Measurements from ENCODE around the gene WDR44.
"Not testable (repeated sequence)": the region's sequence is repeated elsewhere in the genome, so short reads cannot be mapped to it uniquely, and the experiment has no call there.

Gene WDR44

DNA sequence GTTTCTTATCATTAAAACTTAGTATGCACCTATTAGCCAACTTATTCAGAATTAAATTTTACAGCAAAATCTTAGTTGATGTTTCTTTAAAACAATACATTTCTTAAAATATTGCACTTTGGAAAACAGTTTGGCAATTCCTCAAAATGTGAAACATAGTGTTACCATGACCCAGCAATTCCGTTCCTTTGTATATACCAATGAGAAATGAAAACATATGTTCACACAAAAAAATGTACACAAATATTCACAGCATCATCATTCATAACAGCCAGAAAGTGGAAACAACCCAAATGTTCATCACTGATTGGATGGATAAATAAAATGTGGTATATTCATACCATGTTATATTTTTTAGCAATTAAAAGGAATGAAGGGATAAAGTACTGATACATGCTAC, 50.2 kb downstream of the WDR44 start:
- H3K27me3 Mint-ChIP-seq: no peaks in the 10 kb centered on the region
- ATAC-seq (no peak), DNase-seq (no peak)
- no peak overlapping the region for H3K27ac Mint-ChIP-seq
- H3K4me3 Mint-ChIP-seq: no peak overlapping the region
- H3K9me3 Mint-ChIP-seq: no peaks in the 10 kb centered on the region
- H3K4me1 Mint-ChIP-seq: no peaks in the 10 kb centered on the region
- peaks cover 13% of the 10 kb centered on the region for H3K36me3 Mint-ChIP-seq (ENCODE audit: low read depth)

DNA sequence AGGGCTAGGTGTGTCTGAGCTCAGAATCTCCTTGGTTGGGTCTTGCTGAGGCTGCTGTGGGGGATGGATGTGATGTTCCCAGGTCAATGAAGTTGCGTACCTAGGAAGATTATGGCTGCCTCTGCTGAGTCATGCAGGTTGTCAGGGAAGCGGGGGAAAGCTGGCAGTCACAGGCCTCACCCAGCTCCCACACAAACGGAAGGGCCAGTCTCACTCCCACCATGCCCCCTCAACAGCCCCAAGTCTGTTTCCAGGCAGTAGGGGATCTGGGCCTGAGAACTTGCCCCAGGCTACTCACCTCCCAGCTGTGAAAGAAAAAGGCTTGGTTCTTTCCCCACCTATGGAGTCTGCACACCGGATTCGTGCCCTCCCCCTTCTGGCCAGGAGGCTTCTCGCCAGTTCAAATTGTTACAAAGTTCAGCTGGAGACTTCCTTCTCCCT, 72.9 kb downstream of the WDR44 start:
- H3K27me3 Mint-ChIP-seq: no peaks in the 10 kb centered on the region
- H3K9me3 Mint-ChIP-seq: no peaks in the 10 kb centered on the region
- no peak for DNase-seq
- H3K36me3 Mint-ChIP-seq (ENCODE audit: low read depth): peaks cover 11% of the 10 kb centered on the region
- ATAC-seq: no peak
- no peak overlapping the region for H3K4me3 Mint-ChIP-seq
- H3K4me1 Mint-ChIP-seq: peaks cover 12% of the 10 kb centered on the region
- no peak overlapping the region for H3K27ac Mint-ChIP-seq

DNA sequence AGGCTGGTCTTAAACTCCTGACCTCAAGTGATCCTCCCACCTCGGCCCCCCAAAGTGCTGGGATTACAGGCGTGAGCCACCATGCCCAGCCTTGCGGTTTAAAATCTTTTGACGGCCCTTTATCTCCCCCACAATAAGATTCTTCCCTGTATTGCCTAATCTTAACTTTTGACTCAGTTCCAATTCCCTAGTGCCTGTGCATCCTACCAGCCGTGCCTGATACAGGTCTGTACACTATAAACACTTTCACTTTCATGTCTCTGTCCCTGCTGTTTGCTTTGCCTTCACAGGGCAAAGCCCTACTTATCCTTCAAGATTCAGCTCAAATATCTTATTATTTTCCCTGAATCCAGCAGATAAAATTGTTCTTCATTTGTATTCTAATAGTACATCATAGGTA, 74.6 kb downstream of the WDR44 start:
- no peak overlapping the region for H3K4me3 Mint-ChIP-seq
- ATAC-seq (no peak), DNase-seq (no peak)
- H3K4me1 Mint-ChIP-seq: peaks cover 13% of the 10 kb centered on the region
- no peak overlapping the region for H3K27ac Mint-ChIP-seq
- H3K27me3 Mint-ChIP-seq: no peaks in the 10 kb centered on the region
- H3K9me3 Mint-ChIP-seq: no peaks in the 10 kb centered on the region
- H3K36me3 Mint-ChIP-seq (ENCODE audit: low read depth): peaks cover 12% of the 10 kb centered on the region

DNA sequence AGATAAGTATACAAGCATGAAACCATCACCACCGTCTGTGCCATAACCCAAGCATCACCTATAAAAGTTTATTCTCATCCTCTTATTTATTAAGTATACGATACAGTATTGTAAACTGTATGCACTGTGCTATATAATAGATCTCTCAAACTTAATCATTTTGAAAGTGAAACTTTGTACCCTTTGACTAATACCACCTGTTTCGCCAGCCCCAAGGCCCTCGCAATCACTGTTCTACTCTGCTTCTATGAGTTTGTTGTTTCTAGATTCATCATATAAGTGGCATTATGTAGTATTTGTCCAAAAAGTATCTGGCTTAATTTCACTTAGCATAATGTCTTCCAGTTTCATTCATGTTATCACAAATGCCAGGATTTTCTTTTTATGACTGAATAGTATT, 77.7 kb downstream of the WDR44 start:
- DNase-seq: no peak
- no peak overlapping the region for H3K27ac Mint-ChIP-seq
- peak; percentile 80 for ATAC-seq
- no peak overlapping the region for H3K4me3 Mint-ChIP-seq
- peaks cover 11% of the 10 kb centered on the region for H3K36me3 Mint-ChIP-seq (ENCODE audit: low read depth)
- H3K27me3 Mint-ChIP-seq: no peaks in the 10 kb centered on the region
- no peaks in the 10 kb centered on the region for H3K9me3 Mint-ChIP-seq
- peaks cover 10% of the 10 kb centered on the region for H3K4me1 Mint-ChIP-seq

DNA sequence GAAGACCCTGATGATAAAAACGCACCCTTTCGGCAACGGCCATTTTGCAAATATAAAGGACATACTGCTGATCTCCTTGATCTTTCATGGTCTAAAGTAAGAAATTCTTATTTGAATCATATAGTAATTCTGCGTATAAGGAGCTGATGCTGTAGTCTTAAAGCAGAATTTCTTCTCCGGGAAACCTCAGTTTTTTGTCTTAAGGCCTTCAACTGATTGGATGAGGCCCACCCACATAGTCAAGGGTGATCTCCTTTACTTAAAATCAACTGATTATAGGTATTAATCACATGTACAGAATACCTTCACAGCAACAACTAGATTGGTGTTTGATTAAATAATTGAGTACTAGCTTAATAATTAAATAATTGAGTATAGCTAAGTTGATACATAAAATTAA, 86.9 kb downstream of the WDR44 start:
- DNase-seq: no peak
- ATAC-seq: no peak
- Mint-ChIP-seq H3K27me3 (no peaks in the 10 kb centered on the region), H3K4me1 (no peaks in the 10 kb centered on the region), H3K4me3 (no peak overlapping the region), H3K27ac (no peak overlapping the region), H3K9me3 (no peaks in the 10 kb centered on the region), H3K36me3 (ENCODE audit: low read depth) (peaks cover 6% of the 10 kb centered on the region)

DNA sequence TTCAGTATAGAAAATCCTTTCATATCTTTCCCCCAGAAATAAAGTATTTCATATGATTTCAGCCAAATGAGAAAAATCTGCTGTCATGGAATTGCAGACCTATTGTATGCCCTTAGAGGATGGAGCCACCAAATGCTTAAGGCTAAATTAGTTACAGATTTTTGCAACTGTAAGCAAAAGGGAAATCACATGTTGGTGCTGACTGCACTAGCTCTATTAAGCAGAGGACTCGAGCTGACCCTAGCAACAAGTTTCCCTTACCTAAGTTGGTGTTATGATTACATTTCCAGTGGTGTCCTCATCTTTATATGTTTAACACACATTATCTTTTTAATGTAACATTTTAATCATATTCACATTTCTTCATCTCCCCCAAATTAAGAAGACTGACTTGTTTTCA, 91.4 kb downstream of the WDR44 start:
- Mint-ChIP-seq H3K4me1 (no peaks in the 10 kb centered on the region), H3K36me3 (ENCODE audit: low read depth) (peaks cover 4% of the 10 kb centered on the region), H3K9me3 (no peaks in the 10 kb centered on the region), H3K27ac (no peak overlapping the region), H3K27me3 (no peaks in the 10 kb centered on the region), H3K4me3 (no peak overlapping the region)
- DNase-seq (no peak), ATAC-seq (no peak)

DNA sequence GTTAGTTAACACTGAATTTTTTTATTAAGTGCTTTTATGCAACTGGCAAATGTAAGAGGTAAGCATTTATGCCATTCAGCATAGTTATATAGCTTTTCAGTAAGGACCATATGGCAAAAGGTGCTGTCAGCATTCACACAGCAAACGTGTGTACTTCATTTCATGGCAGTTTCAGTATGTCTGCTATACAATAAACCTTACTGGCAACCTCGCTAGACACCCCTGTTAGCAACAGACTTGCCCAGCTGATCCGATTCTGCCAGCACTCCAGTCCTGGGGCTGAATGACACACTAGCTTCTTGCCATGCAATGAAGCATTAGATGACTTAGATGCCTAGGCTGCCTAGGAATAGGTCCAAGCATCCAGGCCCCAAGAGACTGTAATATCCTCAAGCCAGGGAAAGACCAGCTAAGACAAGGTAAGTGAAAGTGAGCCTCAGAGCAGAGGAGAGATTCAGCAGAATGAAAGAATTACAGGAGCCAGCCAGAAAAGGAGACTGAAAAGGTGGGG, 102.4 kb downstream of the WDR44 start:
- no peak overlapping the region for H3K4me3 Mint-ChIP-seq
- H3K9me3 Mint-ChIP-seq: no peaks in the 10 kb centered on the region
- no peak for DNase-seq
- no peaks in the 10 kb centered on the region for H3K27me3 Mint-ChIP-seq
- H3K27ac Mint-ChIP-seq: no peak overlapping the region
- H3K36me3 Mint-ChIP-seq (ENCODE audit: low read depth): peaks cover 1% of the 10 kb centered on the region
- no peak for ATAC-seq
- no peaks in the 10 kb centered on the region for H3K4me1 Mint-ChIP-seq

DNA sequence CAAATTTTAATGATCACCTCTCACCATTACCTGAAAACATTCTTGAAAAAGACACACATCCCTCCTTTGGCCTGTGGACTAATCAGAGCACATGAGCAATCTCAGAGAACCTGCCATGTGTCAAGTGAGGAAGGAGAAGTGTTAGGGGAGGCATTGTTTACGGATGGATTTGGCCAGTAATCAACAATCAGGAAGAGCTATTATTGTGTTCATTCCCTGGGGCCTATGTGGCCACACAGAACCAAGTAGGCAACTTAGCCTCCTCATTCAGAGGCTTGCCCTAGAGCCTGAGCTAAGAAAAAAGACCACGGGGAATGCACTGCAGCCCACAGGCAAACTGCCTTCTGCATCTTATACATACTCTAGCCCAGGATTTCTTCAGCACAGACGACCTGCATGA, 109.1 kb downstream of the WDR44 start:
- Mint-ChIP-seq H3K36me3 (ENCODE audit: low read depth) (no peaks in the 10 kb centered on the region), H3K9me3 (no peaks in the 10 kb centered on the region), H3K27ac (no peak overlapping the region), H3K4me3 (no peak overlapping the region), H3K4me1 (peaks cover 3% of the 10 kb centered on the region), H3K27me3 (no peaks in the 10 kb centered on the region)
- no peak for DNase-seq
- ATAC-seq: no peak

DNA sequence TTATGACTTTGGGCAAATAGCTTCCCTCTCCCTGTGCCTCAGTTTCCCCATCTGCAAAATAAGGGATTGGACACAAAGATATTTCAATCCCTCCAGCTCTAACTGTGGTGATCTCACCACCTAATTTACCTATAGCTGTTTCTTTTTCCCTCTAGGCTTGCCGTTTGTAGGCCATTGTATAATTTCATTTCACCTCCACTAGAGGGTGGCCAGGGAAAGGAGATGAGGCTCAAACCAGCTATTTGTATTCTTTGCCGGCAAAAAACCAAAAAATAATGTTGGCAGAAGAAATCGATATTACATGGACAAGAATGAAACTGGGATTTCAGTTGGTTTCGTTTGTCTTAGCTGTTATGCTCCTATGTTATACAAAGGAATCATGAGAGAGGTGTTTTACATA, 113.6 kb downstream of the WDR44 start:
- H3K27me3 Mint-ChIP-seq: no peaks in the 10 kb centered on the region
- H3K4me3 Mint-ChIP-seq: no peak overlapping the region
- H3K27ac Mint-ChIP-seq: no peak overlapping the region
- DNase-seq: no peak
- H3K36me3 Mint-ChIP-seq (ENCODE audit: low read depth): no peaks in the 10 kb centered on the region
- H3K9me3 Mint-ChIP-seq: no peaks in the 10 kb centered on the region
- no peak for ATAC-seq
- H3K4me1 Mint-ChIP-seq: peaks cover 3% of the 10 kb centered on the region

DNA sequence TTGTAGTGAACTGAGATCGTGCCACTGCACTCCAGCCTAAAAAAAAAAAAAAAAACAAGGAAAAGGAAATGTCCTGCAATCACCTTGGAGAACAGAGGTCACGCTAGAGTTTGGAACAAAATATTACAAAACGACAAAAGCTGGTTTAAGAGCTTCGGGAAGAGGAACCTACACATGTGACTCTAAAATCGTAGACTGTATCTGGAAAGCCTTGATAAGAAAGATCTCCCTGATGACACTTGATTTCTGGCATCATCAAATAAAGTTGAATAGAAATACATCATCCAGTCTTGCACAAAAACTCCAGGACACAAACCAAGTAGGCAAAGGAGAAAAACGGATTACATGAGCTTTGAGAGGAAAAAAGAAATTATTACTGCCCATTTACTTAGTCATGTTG, 118.6 kb downstream of the WDR44 start:
- Mint-ChIP-seq H3K4me1 (peaks cover 1% of the 10 kb centered on the region), H3K27me3 (no peaks in the 10 kb centered on the region), H3K36me3 (ENCODE audit: low read depth) (no peaks in the 10 kb centered on the region), H3K9me3 (no peaks in the 10 kb centered on the region), H3K4me3 (no peak overlapping the region), H3K27ac (no peak overlapping the region)
- DNase-seq: no peak
- ATAC-seq: no peak

DNA sequence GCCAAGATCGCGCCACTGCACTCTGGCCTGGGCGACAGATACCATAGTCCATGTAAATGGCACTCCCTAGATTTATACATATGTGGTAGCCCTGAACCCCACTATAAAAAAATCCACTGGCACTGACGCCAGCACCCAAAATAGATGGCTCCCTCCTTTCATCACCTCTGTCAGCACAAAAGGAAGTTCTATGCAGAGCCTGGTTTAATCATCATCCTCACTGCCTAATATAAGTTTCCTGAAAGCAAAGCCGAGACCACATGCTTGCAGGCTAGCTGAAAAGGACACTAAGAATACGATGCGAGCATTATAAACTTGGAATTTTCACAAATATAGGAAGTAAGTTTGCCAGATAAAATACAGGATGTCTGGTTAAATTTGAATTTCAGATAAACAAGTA, 122.2 kb downstream of the WDR44 start:
- Mint-ChIP-seq H3K27me3 (no peaks in the 10 kb centered on the region), H3K9me3 (no peaks in the 10 kb centered on the region), H3K4me3 (no peak overlapping the region), H3K27ac (no peak overlapping the region), H3K36me3 (ENCODE audit: low read depth) (no peaks in the 10 kb centered on the region), H3K4me1 (no peaks in the 10 kb centered on the region)
- DNase-seq (no peak), ATAC-seq (no peak)

DNA sequence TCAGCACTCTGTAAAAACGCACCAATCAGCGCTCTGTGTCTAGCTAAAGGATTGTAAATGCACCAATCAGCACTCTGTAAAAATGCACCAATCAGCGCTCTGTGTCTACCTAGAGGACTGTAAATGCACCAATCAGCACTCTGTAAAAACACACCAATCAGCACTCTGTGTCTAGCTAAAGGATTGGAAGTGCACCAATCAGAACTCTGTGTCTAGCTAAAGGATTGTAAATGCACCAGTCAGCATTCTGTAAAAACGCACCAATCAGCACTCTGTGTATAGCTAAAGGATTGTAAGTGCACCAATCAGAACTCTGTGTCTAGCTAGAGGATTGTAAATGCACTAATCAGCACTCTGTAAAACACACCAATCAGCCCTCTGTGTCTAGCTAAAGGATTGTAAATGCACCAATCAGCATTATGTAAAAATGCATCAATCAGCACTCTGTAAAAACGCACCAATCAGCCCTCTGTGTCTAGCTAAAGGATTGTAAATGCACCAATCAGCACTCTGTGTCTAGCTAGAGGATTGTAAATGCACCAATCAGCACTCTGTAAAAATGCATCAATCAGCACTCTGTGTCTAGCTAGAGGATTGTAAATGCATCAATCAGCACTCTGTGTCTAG, 124.9 kb downstream of the WDR44 start:
- not testable (repeated sequence) for H3K27me3 Mint-ChIP-seq; DNase-seq; H3K27ac Mint-ChIP-seq; ATAC-seq; H3K4me1 Mint-ChIP-seq; H3K4me3 Mint-ChIP-seq; H3K36me3 Mint-ChIP-seq (ENCODE audit: low read depth); H3K9me3 Mint-ChIP-seq

GRCh38 chrX:118474586-118474985, 128.7 kb downstream of the WDR44 start:
- no peaks in the 10 kb centered on the region for H3K9me3 Mint-ChIP-seq

GRCh38 chrX:118475903-118476302, 130.0 kb downstream of the WDR44 start:
- no peaks in the 10 kb centered on the region for H3K9me3 Mint-ChIP-seq
- no peak overlapping the region for H3K4me3 Mint-ChIP-seq
- H3K4me1 Mint-ChIP-seq: no peaks in the 10 kb centered on the region
- H3K36me3 Mint-ChIP-seq (ENCODE audit: low read depth): no peaks in the 10 kb centered on the region
- H3K27me3 Mint-ChIP-seq: no peaks in the 10 kb centered on the region
- no peak overlapping the region for H3K27ac Mint-ChIP-seq
- ATAC-seq (no peak), DNase-seq (no peak)

More at GRCh38 chrX:118474586-118474985, 128.7 kb downstream of the WDR44 start:
- no peak for ATAC-seq
- Mint-ChIP-seq H3K4me1 (no peaks in the 10 kb centered on the region), H3K27me3 (no peaks in the 10 kb centered on the region), H3K4me3 (no peak overlapping the region), H3K36me3 (ENCODE audit: low read depth) (no peaks in the 10 kb centered on the region), H3K27ac (no peak overlapping the region)
- no peak for DNase-seq

DNA sequence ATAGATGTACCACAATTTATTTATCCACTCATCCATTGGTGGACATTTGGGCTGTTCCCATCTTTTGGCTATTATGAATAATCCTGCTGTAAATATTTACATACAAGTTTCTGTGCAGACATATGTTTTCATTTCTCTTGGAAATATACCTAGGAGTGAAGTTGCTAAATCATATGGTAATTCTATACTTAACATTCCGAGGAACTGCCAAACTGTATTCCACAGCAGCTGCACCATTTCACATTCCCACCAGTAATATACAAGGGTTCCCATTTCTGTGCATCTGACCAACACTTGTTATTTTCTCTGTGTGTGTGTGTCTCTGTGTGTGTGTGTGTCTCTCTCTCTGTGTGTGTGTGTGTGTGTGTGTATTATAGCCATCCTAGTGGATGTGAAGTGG, 134.3 kb downstream of the WDR44 start:
- Mint-ChIP-seq H3K9me3 (no peaks in the 10 kb centered on the region), H3K4me1 (no peaks in the 10 kb centered on the region), H3K36me3 (ENCODE audit: low read depth) (no peaks in the 10 kb centered on the region), H3K27me3 (no peaks in the 10 kb centered on the region), H3K4me3 (no peak overlapping the region), H3K27ac (no peak overlapping the region)
- no peak for ATAC-seq
- DNase-seq: no peak

DNA sequence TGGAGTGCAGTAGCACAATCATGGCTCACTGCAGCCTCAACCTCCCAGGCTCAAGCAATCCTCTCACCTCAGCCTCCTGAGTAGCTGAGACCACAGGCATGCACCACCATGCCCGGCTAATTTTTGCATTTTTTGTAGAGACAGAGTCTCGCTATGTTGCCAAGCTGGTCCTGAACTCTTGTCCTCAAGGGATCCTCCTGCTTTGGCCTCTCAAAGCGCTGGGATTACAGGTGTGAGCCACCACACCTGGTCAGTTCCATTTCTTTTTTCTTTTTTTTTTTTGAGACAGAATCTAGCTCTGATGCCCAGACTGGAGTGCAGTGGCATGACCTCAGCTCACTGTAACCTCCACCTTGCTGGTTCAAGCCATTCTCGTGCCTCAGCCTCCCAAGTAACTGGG, 136.5 kb downstream of the WDR44 start:
- not testable (repeated sequence) for H3K4me3 Mint-ChIP-seq; H3K27me3 Mint-ChIP-seq; H3K4me1 Mint-ChIP-seq; H3K36me3 Mint-ChIP-seq (ENCODE audit: low read depth); H3K9me3 Mint-ChIP-seq; DNase-seq; ATAC-seq; H3K27ac Mint-ChIP-seq

All from activated naive CD8-positive, alpha-beta T cell treated with anti-CD3 and anti-CD28 coated beads, Interleukin-2, amount 50 U/mL, for 24 hours (primary cell).